Ammon's horn (tissue), 1 donor: Measurements from ENCODE around the gene DCDC1.

Source experiments
- DNase-seq: peaks from one replicate; pipeline ENCODE4 v3.0.0-alpha.2; 2016; ENCODE audit warnings: low spot score

Gene DCDC1

DNA sequence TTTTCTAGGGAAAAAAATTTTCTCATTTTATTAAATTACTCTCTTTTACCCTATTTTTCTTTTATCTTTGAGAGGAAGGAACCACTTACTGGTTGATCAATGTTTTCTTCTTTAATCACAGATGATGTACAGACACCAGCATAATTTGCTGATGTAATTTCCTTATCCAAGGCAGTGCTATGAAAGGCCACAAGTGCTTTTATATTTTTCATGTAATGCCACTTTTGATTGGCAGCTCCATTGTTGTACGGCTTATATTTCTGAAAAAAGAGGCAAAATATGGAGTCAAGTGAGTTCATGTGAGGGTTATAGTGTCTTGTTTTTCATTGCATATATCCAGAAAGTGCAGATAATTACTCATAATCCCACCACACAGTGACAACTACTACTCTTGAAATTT, 460.7 kb downstream of the DCDC1 start:
- no peak for DNase-seq

DNA sequence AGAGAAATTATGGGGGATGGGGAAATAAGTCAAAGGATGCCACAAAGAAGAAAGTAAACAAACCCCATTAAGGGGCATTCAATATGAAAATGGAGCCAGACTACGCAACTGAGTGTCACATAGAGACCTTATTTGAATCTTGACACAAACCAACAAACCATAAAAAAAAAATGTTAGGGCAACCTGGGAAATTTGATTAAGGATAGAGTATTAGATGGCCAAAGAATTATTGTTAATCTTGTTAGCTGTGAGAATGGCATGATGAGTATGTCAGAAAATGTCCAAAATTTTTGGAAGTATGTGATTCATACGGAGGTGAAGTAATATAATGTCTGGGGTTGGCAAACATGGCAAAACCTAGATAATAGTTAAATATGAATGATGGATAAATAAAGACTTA, 461.3 kb downstream of the DCDC1 start:
- no peak for DNase-seq

DNA sequence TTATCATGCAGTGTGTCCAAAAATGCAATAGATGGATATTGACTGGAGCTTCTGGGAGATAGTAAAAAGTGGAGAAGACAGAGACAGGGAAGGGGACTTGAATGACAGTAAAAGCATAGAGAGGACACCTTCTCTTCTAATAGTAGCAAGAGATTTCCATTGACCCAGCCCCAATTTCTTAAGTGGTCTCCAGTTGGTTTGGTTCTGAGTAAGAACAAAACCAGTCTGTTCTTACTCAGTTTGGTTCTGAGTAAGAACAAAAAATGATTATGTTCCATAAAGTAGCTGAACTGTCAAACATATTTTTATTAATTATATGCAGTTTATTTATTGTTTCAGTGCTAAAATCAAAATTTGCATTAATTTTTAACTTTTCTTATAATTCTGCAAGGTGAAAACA, 466.6 kb downstream of the DCDC1 start:
- no peak for DNase-seq

DNA sequence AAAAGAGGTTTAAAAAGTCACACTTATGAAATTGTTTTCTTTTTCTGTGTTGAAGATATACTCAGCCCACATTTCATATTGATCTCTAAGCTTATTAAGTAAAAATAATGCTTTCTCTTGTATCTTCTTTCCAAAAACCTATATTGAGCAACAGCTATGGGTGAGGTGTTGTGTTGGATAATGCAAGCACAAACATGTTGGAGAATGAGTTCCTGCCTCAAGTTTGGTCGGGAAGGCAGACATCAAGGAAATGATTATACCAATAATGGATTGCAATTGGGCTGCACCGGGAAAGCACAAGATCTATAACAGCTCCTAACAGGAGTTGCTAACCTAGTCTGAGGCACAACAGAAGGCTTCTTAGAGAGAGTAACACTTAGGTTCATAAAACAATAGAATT, 474.5 kb downstream of the DCDC1 start:
- DNase-seq, result no peak

DNA sequence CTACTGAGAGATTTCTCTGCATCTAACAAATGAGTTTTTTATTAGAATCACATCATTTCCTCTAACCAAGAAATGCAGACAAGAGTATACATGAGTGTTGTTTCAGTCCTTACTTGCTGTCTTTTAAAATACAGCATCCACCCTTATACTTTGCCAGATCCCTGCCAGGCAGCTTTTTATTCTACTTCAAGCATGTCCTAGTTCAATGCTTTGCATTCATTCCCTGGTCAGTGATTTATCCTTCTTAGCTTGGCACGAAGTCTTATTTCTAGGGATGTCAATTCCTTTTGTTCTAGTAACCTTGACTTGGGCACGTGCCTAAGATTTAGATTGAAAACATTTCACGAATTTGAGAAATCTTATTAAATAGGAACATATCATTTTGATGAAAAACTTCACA, 476.2 kb downstream of the DCDC1 start:
- no peak for DNase-seq

DNA sequence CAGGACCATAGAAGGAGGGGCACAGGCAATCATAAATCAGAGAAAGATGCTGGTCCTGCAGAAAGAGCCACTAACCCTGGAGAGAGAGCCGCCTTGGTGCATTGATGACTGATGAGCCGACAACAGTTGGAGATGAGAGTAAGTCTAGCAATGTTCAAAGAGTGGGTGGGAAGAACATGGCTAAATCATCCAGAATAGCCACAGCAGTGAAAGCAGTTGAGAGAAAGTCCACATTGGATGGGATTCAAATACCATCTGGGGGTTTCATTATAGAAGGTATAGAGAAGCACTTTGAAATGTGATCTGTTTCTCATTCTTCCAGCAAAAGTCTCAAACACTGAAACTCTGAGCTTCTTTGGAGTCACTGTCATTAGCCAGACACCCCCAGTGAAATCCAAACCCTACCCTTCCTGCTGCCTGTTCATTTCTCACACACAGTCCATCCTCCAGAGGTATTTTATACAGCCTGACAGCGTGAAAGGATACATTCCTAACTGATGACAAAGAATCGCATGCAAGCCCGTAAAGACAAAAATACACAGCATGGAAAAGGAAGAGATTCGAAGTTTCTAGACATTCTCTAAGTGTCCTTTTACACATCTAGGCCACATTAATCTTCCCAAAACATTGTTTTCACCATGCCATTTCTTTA, 480.3 kb downstream of the DCDC1 start:
- no peak for DNase-seq

DNA sequence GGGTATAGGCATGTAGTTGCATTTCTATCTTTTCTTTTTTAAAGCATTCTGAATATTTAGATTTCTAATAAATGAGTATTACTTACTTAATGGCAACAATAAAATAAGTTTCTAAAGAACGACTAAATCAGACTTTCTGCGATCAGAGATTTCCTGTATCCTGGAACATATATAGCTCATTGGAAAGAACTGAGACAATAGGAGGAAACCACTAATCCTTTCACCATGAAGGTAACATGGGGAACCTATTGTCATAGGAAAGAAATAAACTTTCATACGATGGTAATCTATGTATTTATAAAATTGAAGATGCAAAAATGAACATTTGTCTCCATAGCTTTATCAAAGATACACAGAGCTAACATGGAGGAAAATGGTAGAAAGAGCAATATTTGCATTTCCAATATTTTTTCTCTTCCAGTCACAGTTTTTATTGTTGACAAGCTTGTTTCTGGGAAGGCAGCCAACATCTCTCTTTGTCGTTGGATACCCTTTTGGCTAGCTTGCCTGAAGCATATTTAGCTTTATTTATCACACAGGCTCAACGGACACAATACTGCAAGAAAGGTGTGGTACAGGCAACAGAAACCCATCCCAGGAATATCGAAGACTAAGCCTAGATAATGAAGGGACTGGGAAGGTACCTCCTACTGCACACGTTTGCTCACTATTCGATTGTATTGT, 490.1 kb downstream of the DCDC1 start:
- peak; percentile 49 for DNase-seq

DNA sequence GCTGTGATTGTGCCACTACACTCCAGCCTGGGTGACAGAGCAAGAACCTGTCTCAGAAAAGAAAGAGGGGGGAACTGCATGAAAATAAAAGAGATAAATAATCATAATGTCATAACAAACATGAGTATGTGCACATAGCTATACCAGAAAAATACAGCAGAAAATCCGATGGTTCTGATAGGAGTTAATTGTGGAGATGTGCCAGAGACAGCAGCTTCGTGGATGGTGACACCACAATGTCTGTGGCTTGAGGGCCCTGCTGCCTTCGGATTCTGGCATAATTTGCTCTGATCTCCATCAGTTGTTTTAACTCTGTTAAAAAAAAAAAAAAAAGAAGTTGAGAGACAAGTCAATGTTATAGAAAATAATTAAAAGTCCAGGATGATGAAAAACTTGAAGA, 491.1 kb downstream of the DCDC1 start:
- no peak for DNase-seq

DNA sequence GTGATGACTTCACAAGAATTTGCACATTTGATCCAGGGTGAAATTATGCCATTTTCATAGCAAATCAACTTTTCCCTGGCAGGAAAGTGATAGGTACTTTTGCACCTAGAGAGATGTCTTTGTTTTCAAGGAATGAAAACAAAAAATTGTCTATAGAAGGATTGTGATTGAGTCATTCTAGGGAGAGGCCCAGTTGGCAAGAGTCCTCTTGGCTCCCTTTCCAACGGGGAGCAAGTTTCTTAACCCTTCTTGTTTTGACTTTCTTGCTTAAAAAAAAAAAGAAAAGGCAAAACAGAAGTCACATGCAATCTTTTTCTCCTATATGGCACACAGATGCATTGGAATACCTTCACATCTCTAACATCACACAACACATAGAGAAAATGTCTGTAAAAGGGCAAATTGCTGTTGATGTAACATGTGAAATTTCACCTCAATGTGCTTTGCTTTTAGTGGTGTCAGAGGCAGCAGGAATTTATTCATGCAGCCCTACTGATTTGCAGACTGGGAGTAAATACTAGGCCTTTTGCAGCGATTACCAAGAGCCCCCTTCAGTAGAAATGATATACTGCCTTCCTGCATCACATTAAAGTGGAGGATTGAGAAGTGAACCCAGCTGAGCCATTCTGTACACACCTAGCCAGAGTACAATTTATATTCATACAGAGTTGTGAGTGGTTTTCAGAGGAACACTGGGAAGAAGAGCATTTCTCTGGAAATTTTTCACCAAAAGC, 492.7 kb downstream of the DCDC1 start:
- no peak for DNase-seq

DNA sequence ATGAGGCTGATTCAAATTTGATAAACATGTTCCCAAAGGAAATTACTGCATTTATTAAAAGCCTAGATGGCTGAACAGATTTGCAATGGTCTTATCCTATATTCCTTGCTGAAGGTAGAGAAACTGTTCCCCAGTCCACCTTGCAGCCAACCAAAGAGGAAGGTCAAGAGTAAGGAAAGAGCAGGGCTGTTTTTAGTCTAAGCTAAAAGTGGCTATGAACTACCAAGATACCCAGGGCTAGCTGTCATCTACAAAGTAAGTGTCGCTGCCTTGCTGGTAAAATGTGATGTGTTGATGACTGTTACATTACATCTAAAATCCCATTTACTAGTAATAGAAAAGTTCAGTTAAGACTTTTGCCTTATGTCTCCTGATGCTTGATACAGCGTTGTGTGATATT, 493.3 kb downstream of the DCDC1 start:
- DNase-seq, result no peak

DNA sequence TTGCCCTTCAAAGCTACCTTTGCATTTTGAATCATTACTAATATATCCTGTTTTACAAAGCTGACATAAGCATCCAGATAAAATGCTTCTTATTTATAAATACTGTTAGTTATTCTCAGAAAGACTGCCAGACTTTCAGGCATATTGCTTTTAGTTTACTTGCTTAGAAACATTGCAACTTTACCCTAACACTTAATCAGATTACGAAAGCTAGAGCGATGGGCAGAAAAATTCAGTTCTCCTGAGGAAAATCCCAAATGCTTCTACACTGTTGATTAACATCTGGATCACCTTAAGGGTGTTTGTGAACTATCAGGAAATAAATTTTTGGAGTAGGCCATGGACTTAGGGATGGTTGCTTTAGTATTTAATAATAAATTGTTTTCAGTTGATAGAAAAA, 493.7 kb downstream of the DCDC1 start:
- DNase-seq, result no peak

DNA sequence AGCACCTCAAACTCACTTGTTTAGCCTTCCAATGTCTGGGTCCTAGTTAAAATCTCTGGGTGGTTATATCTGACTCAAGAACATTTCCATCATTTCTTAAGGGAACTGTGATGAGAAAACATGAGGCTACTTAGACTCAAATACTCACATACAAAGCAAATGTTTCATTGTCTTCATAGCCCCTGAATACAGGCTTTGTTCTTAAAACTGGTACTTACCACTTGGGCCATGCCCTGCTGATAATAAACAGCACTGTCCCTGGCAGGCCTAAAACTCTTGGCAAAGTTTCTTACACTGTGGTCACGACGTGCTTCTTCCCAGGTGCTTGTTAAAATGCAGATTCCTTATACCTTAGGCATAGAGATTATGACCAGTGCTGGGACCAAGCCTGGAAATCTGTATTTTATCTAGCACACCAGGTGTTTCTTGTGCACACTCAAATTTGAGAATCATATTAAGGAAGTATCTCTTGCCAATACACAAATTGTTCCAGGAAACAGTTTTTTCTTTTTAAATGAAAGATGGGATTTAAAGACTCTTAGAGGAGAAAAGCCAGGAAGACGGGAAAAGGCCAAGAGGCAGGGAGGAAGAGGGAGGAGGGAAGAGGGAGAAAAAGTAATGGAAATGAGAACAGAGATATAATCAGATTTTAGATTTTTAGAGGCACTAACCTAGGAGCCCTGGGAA, 495.5 kb downstream of the DCDC1 start:
- no peak for DNase-seq

DNA sequence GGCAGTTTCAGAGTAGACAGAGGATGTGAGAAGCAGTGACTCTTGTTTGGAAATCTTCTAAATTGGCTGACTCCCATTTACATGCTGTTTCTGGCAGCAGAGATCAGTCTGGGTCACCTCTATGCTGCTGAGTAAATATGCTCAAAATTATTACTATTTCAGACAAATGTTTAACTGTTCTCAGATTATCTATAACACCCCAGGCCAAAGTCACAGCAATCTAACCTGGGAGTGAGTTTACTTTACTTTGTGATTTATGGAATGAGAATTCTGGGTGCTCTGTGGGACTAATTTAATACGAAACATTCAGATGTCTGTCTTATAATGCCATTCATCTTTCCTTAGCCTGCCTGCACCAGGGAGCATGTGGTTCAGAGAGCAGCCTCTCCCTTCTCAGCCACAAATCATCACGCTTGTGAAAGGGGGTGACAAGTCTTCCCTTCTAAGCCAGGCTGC, 500.9 kb downstream of the DCDC1 start:
- no peak for DNase-seq

DNA sequence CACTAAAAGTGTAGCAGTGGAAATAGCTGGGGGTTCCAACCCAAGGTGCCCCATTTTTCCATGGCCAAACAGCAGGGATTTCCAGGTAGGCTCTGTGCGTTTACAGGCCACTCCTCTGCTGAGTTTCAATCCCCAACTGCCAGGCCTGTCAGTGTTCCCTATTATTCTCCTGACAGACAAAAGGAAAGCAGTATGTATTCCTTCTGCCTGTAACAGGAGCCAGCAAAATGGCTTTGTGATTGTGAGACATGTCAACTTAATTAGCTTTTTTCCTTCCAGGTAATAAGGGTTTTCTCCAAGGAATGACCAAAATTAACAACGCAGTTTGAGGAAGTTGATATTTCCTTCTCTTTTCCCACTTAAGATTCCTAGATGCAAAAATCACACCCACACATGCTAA, 506.3 kb downstream of the DCDC1 start:
- no peak for DNase-seq

DNA sequence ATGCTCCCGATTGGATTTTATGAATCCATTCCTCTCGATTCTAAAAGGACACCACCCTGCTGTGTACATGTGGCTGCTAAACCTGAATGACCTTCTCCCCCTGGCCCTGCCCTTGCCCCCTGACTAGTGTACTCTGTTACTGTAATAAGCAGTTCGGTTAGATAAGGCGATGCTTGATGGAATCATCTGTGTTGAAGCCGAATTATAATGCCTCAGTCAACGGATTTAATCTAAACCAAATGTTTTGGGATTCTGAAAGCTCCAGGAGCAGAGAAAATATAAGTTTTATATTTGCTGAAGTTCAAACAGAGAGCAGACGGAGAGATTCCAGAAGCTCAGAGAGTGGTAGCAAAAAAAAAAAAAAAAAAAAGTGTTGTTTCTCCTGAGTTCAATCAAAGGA, 508.0 kb downstream of the DCDC1 start:
- DNase-seq, result no peak

DNA sequence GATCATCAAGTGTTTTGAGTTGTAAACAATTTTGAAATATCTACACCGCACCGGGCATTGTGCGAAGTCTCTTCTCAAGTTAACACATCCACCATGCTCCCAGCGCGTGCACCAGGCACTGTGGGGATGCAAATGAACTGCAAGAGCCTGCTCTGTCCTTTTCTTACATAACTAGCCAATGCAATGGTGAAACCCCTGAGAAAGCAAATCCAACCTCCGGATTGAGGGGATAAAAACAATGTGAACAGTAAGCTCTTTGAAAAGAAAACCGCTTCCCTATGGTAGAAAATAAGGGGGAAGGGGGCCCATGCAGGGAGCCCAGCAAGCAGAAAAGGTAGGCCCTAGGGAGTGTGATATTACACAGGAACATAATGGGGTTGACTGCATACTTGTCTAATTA, 508.5 kb downstream of the DCDC1 start:
- DNase-seq, result no peak

DNA sequence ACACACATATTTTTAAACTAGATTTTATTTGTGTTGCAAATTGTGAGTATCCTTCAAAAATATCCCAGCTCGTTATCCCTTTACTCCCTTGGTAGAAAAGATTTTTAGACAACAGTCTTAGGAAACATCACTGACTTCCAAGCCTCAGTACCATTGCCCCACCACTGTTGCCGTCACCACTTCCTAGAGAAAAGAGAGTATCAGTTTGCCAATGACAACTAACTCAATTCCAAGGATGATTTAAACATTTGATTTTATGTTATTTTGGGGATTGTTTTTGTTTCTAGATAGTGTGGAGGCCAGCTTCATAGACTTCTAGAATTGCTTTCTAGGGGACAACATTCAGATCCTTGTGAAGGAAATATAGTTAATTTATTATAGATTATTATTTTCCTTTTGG, 509.4 kb downstream of the DCDC1 start:
- no peak for DNase-seq

DNA sequence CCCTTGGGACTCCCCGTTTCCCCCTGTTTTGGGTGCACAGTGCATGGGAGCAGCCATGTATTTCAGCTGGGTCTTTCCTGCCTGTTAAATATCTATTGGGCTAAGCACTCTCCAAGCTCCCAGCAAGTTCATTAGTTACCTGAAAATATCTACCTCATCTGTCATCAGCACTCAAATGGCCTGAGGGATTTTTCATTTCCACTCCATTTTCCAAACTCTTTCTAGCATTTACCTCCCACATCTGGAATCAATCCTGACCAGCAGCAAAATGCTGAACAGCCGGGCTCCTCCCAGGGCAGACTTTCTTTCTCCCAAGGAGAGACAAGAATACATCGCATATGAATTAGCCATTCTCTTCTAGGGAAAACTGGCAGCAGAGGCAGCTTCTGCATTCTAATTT, 509.9 kb downstream of the DCDC1 start:
- DNase-seq, result no peak

DNA sequence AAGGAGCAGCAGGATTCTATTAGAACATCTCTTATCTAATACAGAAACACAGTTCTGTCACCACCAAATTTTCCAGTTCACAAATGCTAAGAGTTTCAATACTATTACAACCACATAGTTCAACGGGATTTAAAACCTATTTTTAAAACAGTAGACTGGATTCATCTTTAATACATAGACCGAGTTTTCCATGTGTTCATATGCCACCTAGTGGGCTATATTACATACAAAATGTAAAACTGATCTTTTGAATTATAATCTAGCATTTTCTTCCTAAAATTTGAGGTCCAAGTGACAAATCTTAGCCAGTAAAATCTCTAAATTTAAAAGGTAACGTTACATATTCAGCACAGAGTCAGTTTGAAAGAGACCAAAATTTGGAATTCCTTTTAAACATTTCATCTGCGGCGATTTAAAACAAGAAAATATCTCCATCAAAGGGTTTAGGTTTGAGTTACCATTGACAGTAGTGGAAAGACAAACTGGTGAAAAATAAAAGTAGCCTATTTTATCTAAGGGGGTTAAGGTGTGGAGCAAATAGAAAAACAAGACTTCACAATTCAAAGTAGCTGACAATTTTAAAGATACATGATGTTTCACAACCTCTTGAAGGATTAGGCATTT, 514.0 kb downstream of the DCDC1 start:
- DNase-seq, result peak; percentile 9

DNA sequence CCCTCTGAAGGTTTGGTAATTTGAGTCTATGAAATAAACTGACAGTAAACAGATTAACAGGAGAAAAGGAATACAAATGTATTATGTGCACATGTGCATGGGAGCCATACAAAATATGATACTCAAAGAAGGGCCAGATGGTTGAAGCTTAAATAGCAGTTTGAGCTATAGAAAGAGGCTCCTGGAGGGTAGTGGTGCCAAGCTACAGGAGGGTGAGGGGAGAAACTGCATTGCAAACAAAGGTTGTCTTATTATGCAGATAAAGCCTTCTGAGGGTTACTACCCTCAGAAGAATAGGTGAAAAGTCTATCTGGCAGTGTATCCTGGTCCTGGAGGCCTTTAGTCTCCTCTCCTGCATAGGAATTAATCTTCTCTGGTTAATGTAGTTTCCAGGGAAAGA, 516.1 kb downstream of the DCDC1 start:
- no peak for DNase-seq

DNA sequence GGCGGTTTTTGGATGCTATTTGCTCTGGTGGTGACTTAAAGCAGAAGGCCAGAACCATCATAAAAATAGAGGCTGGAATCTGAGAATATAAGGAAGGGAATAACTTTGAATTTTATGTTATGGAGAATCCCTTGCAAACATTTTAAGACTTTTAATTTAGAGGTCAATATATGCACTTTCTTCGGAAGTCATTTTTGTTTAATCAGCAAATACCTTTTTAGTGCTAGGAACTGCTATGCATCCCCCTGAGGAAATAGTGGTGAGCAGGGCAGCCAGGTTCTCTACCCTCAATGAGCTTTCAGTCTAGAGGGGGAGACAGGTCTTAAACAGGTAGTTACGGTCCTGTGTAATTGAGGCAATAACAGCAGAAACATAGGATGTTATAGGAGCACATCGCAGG, 516.9 kb downstream of the DCDC1 start:
- DNase-seq, result no peak

DNA sequence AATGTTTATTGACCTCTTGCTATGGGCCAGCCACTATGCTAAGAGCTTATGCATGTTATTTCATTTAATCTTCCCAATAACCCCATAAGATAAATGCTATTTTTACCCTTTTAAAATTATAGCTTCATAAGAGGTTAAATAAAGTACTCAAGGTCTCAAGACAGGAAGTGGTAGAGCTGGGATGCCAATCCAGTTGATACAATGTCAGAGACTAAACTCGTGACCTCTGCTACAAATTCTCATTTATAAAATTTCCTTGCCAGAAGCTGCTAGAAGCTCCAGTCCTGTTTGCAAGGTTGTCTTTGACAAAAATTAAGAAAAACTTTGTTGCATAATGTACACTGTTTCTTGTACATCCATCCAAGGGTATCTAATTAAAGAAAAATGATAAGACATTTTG, 517.4 kb downstream of the DCDC1 start:
- DNase-seq, result no peak
